ENCODE data around the gene SPI1. TPM values are rescaled to one million over a fixed set of nuclear protein-coding genes. Genes with fewer than 3 reads are reported as not detected.
"Not testable (repeated sequence)": the region's sequence is repeated elsewhere in the genome, so short reads cannot be mapped to it uniquely, and the experiment has no call there.

SPI1 gene
- total RNA-seq, 4 donors from 2014 or later, result 25.0 to 69.4 (median 48.4) TPM

GRCh38 chr11:47337229-47337924 is 41.0 kb downstream of the SPI1 start:
- ATAC-seq (ENCODE audit: low FRiP score) (no peak), DNase-seq (ENCODE audit: low spot score) (no peak)
- no peak for TF ChIP-seq CTCF (IDR thresholded peaks at IDR 0.05)

GRCh38 chr11:47336595-47336994 is 41.8 kb downstream of the SPI1 start:
- TF ChIP-seq CTCF (IDR thresholded peaks at IDR 0.05), result no peak
- DNase-seq (ENCODE audit: low spot score), result no peak
- no peak for ATAC-seq (ENCODE audit: low FRiP score)

GRCh38 chr11:47335733-47336132 is 42.6 kb downstream of the SPI1 start:
- DNase-seq (ENCODE audit: low spot score) (no peak), ATAC-seq (ENCODE audit: low FRiP score) (no peak)
- no peak for TF ChIP-seq CTCF (IDR thresholded peaks at IDR 0.05)

GRCh38 chr11:47334699-47335411 is 43.5 kb downstream of the SPI1 start:
- DNase-seq (ENCODE audit: low spot score); ATAC-seq (ENCODE audit: low FRiP score): not testable (repeated sequence)

- no peak for TF ChIP-seq CTCF (IDR thresholded peaks at IDR 0.05)
- DNase-seq (ENCODE audit: low spot score) (no peak), ATAC-seq (ENCODE audit: low FRiP score) (no peak)
Measured at GRCh38 chr11:47333886-47334443, 44.4 kb downstream of the SPI1 start.

- ATAC-seq (ENCODE audit: low FRiP score) (no peak), DNase-seq (ENCODE audit: low spot score) (no peak)
- no peak for TF ChIP-seq CTCF (IDR thresholded peaks at IDR 0.05)
Measured at GRCh38 chr11:47333526-47333845, 44.9 kb downstream of the SPI1 start.

- ATAC-seq (ENCODE audit: low FRiP score) (no peak), DNase-seq (ENCODE audit: low spot score) (no peak)
- TF ChIP-seq CTCF (IDR thresholded peaks at IDR 0.05), result no peak
Measured at GRCh38 chr11:47332791-47333525, 45.4 kb downstream of the SPI1 start.
